ENCODE results near the gene CACNA1F. TPM values are rescaled to one million over a fixed set of nuclear protein-coding genes. Genes with fewer than 3 reads are reported as not detected.

Gene CACNA1F
- total RNA-seq, 2 experiments from 2014 or later = 1.1 to 1.2 TPM

DNA sequence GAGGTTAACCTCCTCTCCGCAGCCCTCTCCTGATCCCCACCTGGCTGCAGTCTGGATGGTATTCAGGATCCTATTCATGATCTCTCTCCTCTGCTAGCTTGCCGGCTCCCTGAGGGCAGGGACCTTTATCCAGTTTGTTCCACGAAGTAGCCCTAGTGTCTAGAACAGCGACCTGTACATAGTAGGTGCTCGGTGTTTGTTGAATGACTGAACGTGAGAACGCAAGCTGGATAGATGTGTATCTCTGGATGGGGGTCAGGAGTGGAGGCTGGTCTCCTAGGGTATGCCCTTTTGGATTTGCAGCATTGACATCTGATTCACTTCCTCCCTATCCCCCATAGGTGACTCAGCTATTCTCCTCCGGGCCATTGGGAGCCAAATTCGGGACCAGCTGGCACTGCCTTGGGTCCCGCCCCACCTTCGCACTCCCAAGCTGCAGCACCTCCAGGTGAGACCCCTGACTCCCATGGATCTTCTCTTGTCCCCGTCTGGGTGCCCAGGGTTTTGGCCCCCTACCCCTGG is 9.5 kb upstream of the CACNA1F start:
- H3K9me3 ChIP-seq (ENCODE audit: control insufficient read depth in 1 of 2, insufficient read depth in 1 of 2, low read length in 2 of 2) = no peaks in the 10 kb centered on the region
- no peaks in the 10 kb centered on the region for H3K27me3 ChIP-seq (ENCODE audit: control insufficient read depth in 1 of 2, insufficient read depth in 2 of 2, low read length in 2 of 2)
- DNase-seq (no peak), ATAC-seq (ENCODE audit: poor library complexity) (no peak)
- Mint-ChIP-seq H3K4me3 (no peak overlapping the region), H3K27ac (no peak overlapping the region), H3K4me1 (ENCODE audit: low read depth) (peaks cover 15% of the 10 kb centered on the region), H3K36me3 (ENCODE audit: low read depth) (peaks cover 60% of the 10 kb centered on the region), H3K9me3 (no peaks in the 10 kb centered on the region), H3K27me3 (no peaks in the 10 kb centered on the region)
- H3K36me3 ChIP-seq (ENCODE audit: insufficient read depth, low read length) = peaks cover 42% of the 10 kb centered on the region
- TF ChIP-seq, protein P1, sequence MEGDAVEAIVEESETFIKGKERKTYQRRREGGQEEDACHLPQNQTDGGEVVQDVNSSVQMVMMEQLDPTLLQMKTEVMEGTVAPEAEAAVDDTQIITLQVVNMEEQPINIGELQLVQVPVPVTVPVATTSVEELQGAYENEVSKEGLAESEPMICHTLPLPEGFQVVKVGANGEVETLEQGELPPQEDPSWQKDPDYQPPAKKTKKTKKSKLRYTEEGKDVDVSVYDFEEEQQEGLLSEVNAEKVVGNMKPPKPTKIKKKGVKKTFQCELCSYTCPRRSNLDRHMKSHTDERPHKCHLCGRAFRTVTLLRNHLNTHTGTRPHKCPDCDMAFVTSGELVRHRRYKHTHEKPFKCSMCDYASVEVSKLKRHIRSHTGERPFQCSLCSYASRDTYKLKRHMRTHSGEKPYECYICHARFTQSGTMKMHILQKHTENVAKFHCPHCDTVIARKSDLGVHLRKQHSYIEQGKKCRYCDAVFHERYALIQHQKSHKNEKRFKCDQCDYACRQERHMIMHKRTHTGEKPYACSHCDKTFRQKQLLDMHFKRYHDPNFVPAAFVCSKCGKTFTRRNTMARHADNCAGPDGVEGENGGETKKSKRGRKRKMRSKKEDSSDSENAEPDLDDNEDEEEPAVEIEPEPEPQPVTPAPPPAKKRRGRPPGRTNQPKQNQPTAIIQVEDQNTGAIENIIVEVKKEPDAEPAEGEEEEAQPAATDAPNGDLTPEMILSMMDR (IDR thresholded peaks at IDR 0.05) = no peak
- POLR2A ChIA-PET = no interaction called here
- peaks cover 13% of the 10 kb centered on the region for H3K4me1 ChIP-seq (ENCODE audit: insufficient read depth, low read length)
- H3K27ac ChIP-seq (ENCODE audit: low read depth in 1 of 2, low read length in 2 of 2) = no peak overlapping the region
- intact Hi-C loops (cut with DNase I, micrococcal nuclease) = no loop called here
- CTCF ChIA-PET = no interaction called here
- H3K4me3 ChIP-seq (ENCODE audit: low read length) = no peak overlapping the region

GRCh38 chrX:49238735-49239134 is 5.6 kb upstream of the CACNA1F start:
- Mint-ChIP-seq H3K9me3 (no peaks in the 10 kb centered on the region), H3K36me3 (ENCODE audit: low read depth) (peaks cover 39% of the 10 kb centered on the region), H3K27ac (no peak overlapping the region), H3K4me3 (no peak overlapping the region), H3K27me3 (no peaks in the 10 kb centered on the region), H3K4me1 (ENCODE audit: low read depth) (peaks cover 34% of the 10 kb centered on the region)
- Histone ChIP-seq H3K27ac (ENCODE audit: low read depth in 1 of 2, low read length in 2 of 2) (no peak overlapping the region), H3K4me3 (ENCODE audit: low read length) (no peak overlapping the region), H3K27me3 (ENCODE audit: control insufficient read depth in 1 of 2, insufficient read depth in 2 of 2, low read length in 2 of 2) (no peaks in the 10 kb centered on the region), H3K4me1 (ENCODE audit: insufficient read depth, low read length) (peaks cover 35% of the 10 kb centered on the region), H3K36me3 (ENCODE audit: insufficient read depth, low read length) (peaks cover 27% of the 10 kb centered on the region), H3K9me3 (ENCODE audit: control insufficient read depth in 1 of 2, insufficient read depth in 1 of 2, low read length in 2 of 2) (no peaks in the 10 kb centered on the region)
- ChIA-PET POLR2A (interaction anchor here (1.2 to 1.3 kb wide), 2 partner anchors 8 to 30 kb away, joined by 3 to 5 read pairs; no protein-coding TSS in a partner anchor), CTCF (no interaction called here)
- no peak for ATAC-seq (ENCODE audit: poor library complexity)
- intact Hi-C loops (cut with DNase I, micrococcal nuclease) = no loop called here
- no peak for DNase-seq
- TF ChIP-seq, protein P1 (IDR thresholded peaks at IDR 0.05) = no peak

GRCh38 chrX:49237060-49237459 is 3.9 kb upstream of the CACNA1F start:
- peaks cover 28% of the 10 kb centered on the region for H3K36me3 Mint-ChIP-seq (ENCODE audit: low read depth)
- no peaks in the 10 kb centered on the region for H3K9me3 Mint-ChIP-seq
- H3K27ac Mint-ChIP-seq = peak overlapping the region; percentile 91
- Histone ChIP-seq H3K4me1 (ENCODE audit: insufficient read depth, low read length) (peaks cover 35% of the 10 kb centered on the region), H3K27ac (ENCODE audit: low read depth in 1 of 2, low read length in 2 of 2) (no peak overlapping the region), H3K27me3 (ENCODE audit: control insufficient read depth in 1 of 2, insufficient read depth in 2 of 2, low read length in 2 of 2) (no peaks in the 10 kb centered on the region), H3K36me3 (ENCODE audit: insufficient read depth, low read length) (peaks cover 12% of the 10 kb centered on the region), H3K4me3 (ENCODE audit: low read length) (no peak overlapping the region), H3K9me3 (ENCODE audit: control insufficient read depth in 1 of 2, insufficient read depth in 1 of 2, low read length in 2 of 2) (no peaks in the 10 kb centered on the region)
- DNase-seq = peak in 2 of 14 experiments; percentile 27 to 35
- no peaks in the 10 kb centered on the region for H3K27me3 Mint-ChIP-seq
- peaks cover 34% of the 10 kb centered on the region for H3K4me1 Mint-ChIP-seq (ENCODE audit: low read depth)
- peak overlapping the region; percentile 80 for H3K4me3 Mint-ChIP-seq
- CTCF ChIA-PET = interaction anchor here (1.0 kb wide), 1 partner anchor 73 kb away, joined by 3 read pairs; no protein-coding TSS in a partner anchor
- intact Hi-C loops (cut with DNase I, micrococcal nuclease) = no loop called here
- no peak for ATAC-seq (ENCODE audit: poor library complexity)
- POLR2A ChIA-PET = interaction anchor here (2.6 kb wide), 1 partner anchor 32 kb away, joined by 18 read pairs; the partner anchor contains the start of gene PPP1R3F
- TF ChIP-seq, protein P1 (IDR thresholded peaks at IDR 0.05) = no peak

Measured in CD4-positive, alpha-beta T cell (primary cell).